Caco-2 (cell line): ENCODE data around the gene CNBD2. TPM values are rescaled to one million over a fixed set of nuclear protein-coding genes. Genes with fewer than 3 reads are reported as not detected.
A peak's percentile ranks its signal among the peaks of the same experiment; 100 is the strongest.
"Not testable (repeated sequence)": the region's sequence is repeated elsewhere in the genome, so short reads cannot be mapped to it uniquely, and the experiment has no call there.

Experiments
- BruUV-seq: library from RNA; stranded (reverse); fragments of 400-500 nt; replicated peaks from 2 replicates; lab custom pipeline; 2021; lab: Mats Ljungman, UMichigan
- CTCF ChIA-PET: fragments of 300-600 bp; sonication (Branson Sonifier 250); formaldehyde crosslinking; loops from one replicate; lab custom pipeline; 2022; ENCODE audit warnings: antibody characterized with exemption; lab: Charles Lee
- POLR2A ChIA-PET: fragments of 300-600 bp; sonication (Branson Sonifier 250); formaldehyde crosslinking; loops from one replicate; lab custom pipeline; 2022; ENCODE audit warnings: antibody characterized with exemption; lab: Charles Lee
- DNase-seq, 2 experiments: peaks; one replicate each; pipeline versions ENCODE4 v3.0.0 to v3.0.0-alpha.2; 2020 to 2022
- H3K27me3 ChIP-seq: replicated peaks from 2 replicates; pipeline ENCODE4 v1.6.0; 2011; ENCODE audit warnings: low read length; ENCODE audit not compliant: control insufficient read depth, insufficient read depth
- H3K36me3 ChIP-seq: 2 replicates; pipeline ENCODE4 v1.5.1; 2011; ENCODE audit warnings: low read length; ENCODE audit not compliant: control insufficient read depth, insufficient read depth
- H3K4me1 ChIP-seq: fragments of 250-450 bp; sonication (Bioruptor Pico); 2 replicates; pipeline ENCODE4 v1.5.1; 2020; ENCODE audit warnings: mild to moderate bottlenecking
- H3K4me3 ChIP-seq: 2 replicates; pipeline ENCODE4 v1.5.1; 2011; ENCODE audit warnings: low read depth, mild to moderate bottlenecking, control low read depth, low read length
- H3K9me3 ChIP-seq: fragments of 250-450 bp; sonication (Bioruptor Pico); 2 replicates; pipeline ENCODE4 v1.5.1; 2020; ENCODE audit warnings: mild to moderate bottlenecking, moderate library complexity
- H3K27ac Mint-ChIP-seq: one replicate; pipeline ENCODE4 v1.8.0; 2022; ENCODE audit warnings: mixed read lengths; ENCODE audit not compliant: unreplicated experiment
- H3K27me3 Mint-ChIP-seq: one replicate; pipeline ENCODE4 v1.8.0; 2022; ENCODE audit warnings: mixed read lengths; ENCODE audit not compliant: insufficient read depth, unreplicated experiment
- H3K36me3 Mint-ChIP-seq: one replicate; pipeline ENCODE4 v1.8.0; 2022; ENCODE audit warnings: mild to moderate bottlenecking, mixed read lengths; ENCODE audit not compliant: insufficient read depth, unreplicated experiment
- H3K4me1 Mint-ChIP-seq: one replicate; pipeline ENCODE4 v1.8.0; 2022; ENCODE audit warnings: low read depth, mixed read lengths; ENCODE audit not compliant: unreplicated experiment
- H3K4me3 Mint-ChIP-seq: one replicate; pipeline ENCODE4 v1.8.0; 2022; ENCODE audit warnings: mild to moderate bottlenecking, moderate library complexity, mixed read lengths; ENCODE audit not compliant: unreplicated experiment
- H3K9me3 Mint-ChIP-seq: one replicate; pipeline ENCODE4 v1.8.0; 2022; ENCODE audit warnings: mixed read lengths; ENCODE audit not compliant: unreplicated experiment
- CTCF ChIP-seq, 2 experiments: fragments of 200-600 bp in 1 of 2; IDR thresholded peaks; 1 replicate in 1 of 2; 2 replicates in 1 of 2; pipeline versions ENCODE4 v1.5.1 to v1.8.0; 2011 to 2022; ENCODE audit warnings: antibody characterized with exemption in 1 of 2, control low read depth in 1 of 2, inconsistent platforms in 1 of 2, low read depth in 1 of 2, low read length in 1 of 2, mild to moderate bottlenecking in 1 of 2, moderate library complexity in 1 of 2; ENCODE audit not compliant: insufficient read depth in 1 of 2, severe bottlenecking in 1 of 2, unreplicated experiment in 1 of 2
- intact Hi-C: fragments of 100-400 bp; cut with micrococcal nuclease; formaldehyde crosslinking; loops from one replicate; pipeline ENCODE4 v1.10.0; 2022; ENCODE audit not compliant: unreplicated experiment
- total RNA-seq: library from RNA; stranded (reverse); gene quantifications from 2 replicates; pipeline ENCODE4 v1.2.3, GENCODE V29; 2022

CNBD2 gene
- total RNA-seq, 1 experiment from 2014 or later, result 9.1 TPM

- TF ChIP-seq CTCF (IDR thresholded peaks at IDR 0.05; ENCODE audit: insufficient read depth in 1 of 2, low read depth in 1 of 2, low read length in 1 of 2, severe bottlenecking in 1 of 2, unreplicated experiment in 1 of 2), result peak; percentile 92
- Mint-ChIP-seq H3K27ac (no peak overlapping the region), H3K27me3 (no peaks in the 10 kb centered on the region), H3K9me3 (no peaks in the 10 kb centered on the region), H3K4me3 (no peak overlapping the region), H3K4me1 (no peaks in the 10 kb centered on the region), H3K36me3 (peaks cover 4% of the 10 kb centered on the region)
- Histone ChIP-seq H3K27me3 (no peaks in the 10 kb centered on the region), H3K9me3 (no peaks in the 10 kb centered on the region), H3K4me3 (no peak overlapping the region), H3K4me1 (0 out of 2 replicates have a peak, but pooled peaks cover 3% of the 10 kb centered on the region), H3K36me3 (no peaks in the 10 kb centered on the region)
- peak; percentile 64 to 65 for DNase-seq
- BruUV-seq, result no TSS peak
- intact Hi-C loops, result loop anchor here (5.0 kb wide), 1 partner anchor 446 kb away; no protein-coding TSS in a partner anchor
- ChIA-PET POLR2A (interaction anchor here (0.6 to 1.3 kb wide), 7 partner anchors 26 to 250 kb away, joined by 3 to 7 read pairs (median 4); partner anchors contain the start of gene RBM39), CTCF (interaction anchor here (0.5 to 10.4 kb wide), 28 partner anchors 9 to 696 kb away, joined by 3 to 785 read pairs (median 5); partner anchors contain the start of gene SCAND1)
Measured at GRCh38 chr20:35991142-35991771, 22.9 kb downstream of the CNBD2 start.

- Histone ChIP-seq H3K4me1 (0 out of 2 replicates have a peak, but pooled peaks cover 3% of the 10 kb centered on the region), H3K4me3 (no peak overlapping the region), H3K9me3 (no peaks in the 10 kb centered on the region), H3K27me3 (no peaks in the 10 kb centered on the region), H3K36me3 (no peaks in the 10 kb centered on the region)
- H3K27ac Mint-ChIP-seq, result no peak overlapping the region
- no peaks in the 10 kb centered on the region for H3K36me3 Mint-ChIP-seq
- H3K4me1 Mint-ChIP-seq, result no peaks in the 10 kb centered on the region
- intact Hi-C loops, result loop anchor here (1.0 to 5.0 kb wide), 3 partner anchors 38 to 444 kb away; partner anchors contain the start of gene SCAND1
- no TSS peak for BruUV-seq
- ChIA-PET CTCF (interaction anchor here (0.6 to 10.4 kb wide), 59 partner anchors 10 to 525 kb away, joined by 3 to 785 read pairs (median 6); partner anchors contain the start of genes AAR2, CNBD2, RBM39 and SCAND1), POLR2A (interaction anchor here (0.6 to 1.6 kb wide), 5 partner anchors 39 to 146 kb away, joined by 3 to 14 read pairs (median 6); partner anchors contain the start of gene SCAND1)
- DNase-seq, result peak; percentile 82 to 88
- H3K9me3 Mint-ChIP-seq, result no peaks in the 10 kb centered on the region
- peak; percentile 95 to 99 for TF ChIP-seq CTCF (IDR thresholded peaks at IDR 0.05; ENCODE audit: insufficient read depth in 1 of 2, low read depth in 1 of 2, low read length in 1 of 2, severe bottlenecking in 1 of 2, unreplicated experiment in 1 of 2)
- no peaks in the 10 kb centered on the region for H3K27me3 Mint-ChIP-seq
- H3K4me3 Mint-ChIP-seq, result no peak overlapping the region
Measured at GRCh38 chr20:35992713-35993335, 24.4 kb downstream of the CNBD2 start.

- Histone ChIP-seq H3K9me3 (0 out of 2 replicates have a peak, but pooled peaks cover 3% of the 10 kb centered on the region), H3K4me3 (no peak overlapping the region), H3K36me3 (no peaks in the 10 kb centered on the region), H3K27me3 (no peaks in the 10 kb centered on the region), H3K4me1 (0 out of 2 replicates have a peak, but pooled peaks cover 3% of the 10 kb centered on the region)
- CTCF ChIA-PET, result interaction anchor here (0.6 to 10.4 kb wide), 34 partner anchors 9 to 444 kb away, joined by 3 to 785 read pairs (median 5); partner anchors contain the start of gene SCAND1
- peak; percentile 97 to 98 for DNase-seq
- no peaks in the 10 kb centered on the region for H3K27me3 Mint-ChIP-seq
- H3K4me3 Mint-ChIP-seq, result no peak overlapping the region
- BruUV-seq, result no TSS peak
- H3K4me1 Mint-ChIP-seq, result no peaks in the 10 kb centered on the region
- no peaks in the 10 kb centered on the region for H3K9me3 Mint-ChIP-seq
- no peaks in the 10 kb centered on the region for H3K36me3 Mint-ChIP-seq
- intact Hi-C loops, result loop anchor here (1.0 to 5.0 kb wide), 6 partner anchors 23 to 442 kb away; no protein-coding TSS in a partner anchor
- peak; percentile 100 for TF ChIP-seq CTCF (IDR thresholded peaks at IDR 0.05; ENCODE audit: insufficient read depth in 1 of 2, low read depth in 1 of 2, low read length in 1 of 2, severe bottlenecking in 1 of 2, unreplicated experiment in 1 of 2)
- H3K27ac Mint-ChIP-seq, result no peak overlapping the region
- POLR2A ChIA-PET, result interaction anchor here (0.5 to 0.6 kb wide), 3 partner anchors 28 to 426 kb away, joined by 3 to 6 read pairs (median 4); no protein-coding TSS in a partner anchor
Measured at GRCh38 chr20:35994994-35995453, 26.6 kb downstream of the CNBD2 start.

- H3K27me3 Mint-ChIP-seq, H3K27ac Mint-ChIP-seq, H3K9me3 ChIP-seq, H3K27me3 ChIP-seq, POLR2A ChIA-PET, H3K4me3 ChIP-seq, H3K9me3 Mint-ChIP-seq, H3K36me3 ChIP-seq, H3K36me3 Mint-ChIP-seq, H3K4me3 Mint-ChIP-seq, BruUV-seq, intact Hi-C loops, H3K4me1 ChIP-seq, H3K4me1 Mint-ChIP-seq: not testable (repeated sequence)
- peak in 1 of 2 experiments; percentile 24 for DNase-seq
- CTCF ChIA-PET, result interaction anchor here (0.6 to 10.4 kb wide), 3 partner anchors 146 to 1588 kb away, joined by 3 to 785 read pairs (median 13); no protein-coding TSS in a partner anchor
Measured at GRCh38 chr20:35996492-35996891, 28.1 kb downstream of the CNBD2 start.
